GM23248 (cell line): ENCODE measurements around the gene ST6GALNAC4.

Source experiments
- EZH2 ChIP-seq: fragments of 200-600 bp; sonication (generic); IDR thresholded peaks from 2 replicates; pipeline ENCODE4 v1.6.1; 2018; ENCODE audit warnings: antibody characterized with exemption, mild to moderate bottlenecking; ENCODE audit not compliant: insufficient read depth, poor library complexity, severe bottlenecking
- EZH2phosphoT487 ChIP-seq: fragments of 200-600 bp; sonication (generic); IDR thresholded peaks from 2 replicates; pipeline ENCODE4 v1.6.1; 2018; ENCODE audit warnings: antibody characterized with exemption, moderate library complexity, mild to moderate bottlenecking, low read depth; ENCODE audit not compliant: insufficient read depth

DNA sequence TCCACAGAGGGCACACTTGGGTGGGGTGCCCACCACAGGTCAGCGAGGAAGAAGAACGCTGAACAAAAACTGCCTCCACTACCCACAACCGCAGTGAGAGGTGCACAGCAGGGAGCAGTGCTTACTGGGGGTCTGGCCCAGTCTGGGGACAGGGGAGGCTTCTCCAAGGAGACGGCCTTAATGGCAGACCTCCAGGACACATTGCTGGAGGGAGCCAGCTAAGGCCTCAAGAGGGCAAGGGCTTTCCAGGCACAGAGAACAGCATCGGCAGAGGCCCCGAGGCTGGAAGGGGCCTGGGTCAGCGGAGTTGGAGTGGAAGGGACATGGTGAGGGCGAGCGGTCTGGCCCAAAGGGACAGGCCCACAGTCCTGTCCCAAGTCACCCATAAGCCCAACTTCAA is 29.1 kb upstream of the ST6GALNAC4 start:
- no peak for TF ChIP-seq EZH2
- no peak for TF ChIP-seq EZH2phosphoT487
